Measurements from ENCODE around the gene MAGEE1.

MAGEE1 gene

GRCh38 chrX:76427560-76428242, at the start of gene MAGEE1:
Gene MAGEE1, plus strand, starts transcription at chrX:76427710. Its CDS starts 221 bp downstream, at chrX:76427931.
- DNase-seq (ENCODE audit: low read depth in 2 of 2) = peak; percentile 69 to 76

- no peak for DNase-seq (ENCODE audit: low read depth in 2 of 2)
Observed at GRCh38 chrX:76398970-76399369, 28.5 kb upstream of the MAGEE1 start.

- no peak for DNase-seq (ENCODE audit: low read depth in 2 of 2)
Observed at GRCh38 chrX:76407795-76408194, 19.7 kb upstream of the MAGEE1 start.

GRCh38 chrX:76420237-76420636, 7.3 kb upstream of the MAGEE1 start:
- no peak for DNase-seq (ENCODE audit: low read depth in 2 of 2)

- peak in 1 of 2 donors; percentile 2 for DNase-seq (ENCODE audit: low read depth in 2 of 2)
Observed at GRCh38 chrX:76428243-76429130, 977 bp downstream of the MAGEE1 start.

- DNase-seq (ENCODE audit: low read depth in 2 of 2) = no peak
Observed at GRCh38 chrX:76433219-76433618, 5.7 kb downstream of the MAGEE1 start.

GRCh38 chrX:76434103-76434741, 6.7 kb downstream of the MAGEE1 start:
- DNase-seq (ENCODE audit: low read depth in 2 of 2) = no peak

- no peak for DNase-seq (ENCODE audit: low read depth in 2 of 2)
Observed at GRCh38 chrX:76439188-76439587, 11.7 kb downstream of the MAGEE1 start.

GRCh38 chrX:76453737-76454406, 26.4 kb downstream of the MAGEE1 start:
- no peak for DNase-seq (ENCODE audit: low read depth in 2 of 2)

GRCh38 chrX:76454456-76454927, 27.0 kb downstream of the MAGEE1 start:
- DNase-seq (ENCODE audit: low read depth in 2 of 2) = no peak

GRCh38 chrX:76477353-76477752, 49.8 kb downstream of the MAGEE1 start:
- no peak for DNase-seq (ENCODE audit: low read depth in 2 of 2)
